ENCODE results near the gene ZMYND10.
A peak's percentile ranks its signal among the peaks of the same experiment; 100 is the strongest.

ZMYND10 gene

DNA sequence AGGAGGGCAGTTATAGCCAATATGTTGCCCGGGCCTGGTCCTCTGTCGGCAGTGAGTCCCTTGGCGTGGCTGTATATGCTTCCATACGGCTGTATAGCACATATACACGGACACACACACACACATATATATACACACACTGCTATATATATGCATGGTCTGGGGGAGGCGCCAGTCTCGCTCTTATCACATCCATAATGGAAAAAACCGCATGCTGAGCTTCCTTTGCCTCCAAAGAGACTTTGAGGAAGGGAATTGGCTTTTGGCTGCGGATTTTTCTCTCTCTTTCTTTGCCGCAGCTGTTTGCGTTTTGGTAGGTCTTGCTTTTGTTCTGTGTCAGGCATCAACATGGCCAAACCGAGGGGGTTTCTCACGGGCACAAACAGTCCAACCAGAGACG, 25.1 kb upstream of the ZMYND10 start:
- no peak for DNase-seq

GRCh38 chr3:50369012-50369670, 23.6 kb upstream of the ZMYND10 start:
- no peak for DNase-seq

GRCh38 chr3:50365842-50366220, 20.3 kb upstream of the ZMYND10 start:
- no peak for DNase-seq

DNA sequence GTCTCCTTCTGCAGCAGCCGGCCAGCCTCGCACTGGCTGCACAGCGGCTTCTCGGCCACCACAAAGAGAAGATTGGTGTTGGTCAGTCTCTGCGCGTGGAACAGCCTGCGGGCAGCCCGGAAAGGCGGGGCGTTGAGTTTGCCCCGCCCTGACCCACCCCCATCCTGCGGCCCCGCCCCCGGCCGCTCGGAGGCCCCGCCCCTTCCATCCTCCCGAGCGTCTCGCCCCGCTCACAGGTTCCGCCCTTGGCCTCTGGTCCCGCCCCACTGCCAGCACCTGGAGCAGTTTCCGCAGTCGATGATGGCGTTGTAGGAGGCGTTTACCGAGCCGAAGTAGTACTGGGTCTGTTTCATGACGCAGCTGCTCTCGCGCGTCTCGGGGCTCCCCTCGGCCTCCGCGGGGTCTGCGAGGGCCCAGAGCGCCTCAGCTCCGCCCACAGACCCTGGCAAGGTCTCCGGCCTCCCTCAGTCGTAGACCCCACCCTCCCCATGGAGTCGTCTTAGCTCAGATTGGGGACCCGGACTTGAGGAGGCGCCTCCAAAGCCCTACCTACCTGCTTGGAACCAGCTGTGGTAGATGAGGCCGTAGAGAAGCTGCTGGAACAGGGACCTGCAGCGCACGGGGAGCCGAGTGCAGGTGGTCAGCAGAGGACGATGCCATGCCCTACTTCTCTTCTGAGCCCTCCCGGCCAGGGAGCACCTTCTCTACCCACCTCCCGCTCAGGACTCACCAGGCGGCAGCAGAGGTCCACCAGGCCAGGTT, 19.7 kb upstream of the ZMYND10 start:
- DNase-seq, result peak; percentile 96

DNA sequence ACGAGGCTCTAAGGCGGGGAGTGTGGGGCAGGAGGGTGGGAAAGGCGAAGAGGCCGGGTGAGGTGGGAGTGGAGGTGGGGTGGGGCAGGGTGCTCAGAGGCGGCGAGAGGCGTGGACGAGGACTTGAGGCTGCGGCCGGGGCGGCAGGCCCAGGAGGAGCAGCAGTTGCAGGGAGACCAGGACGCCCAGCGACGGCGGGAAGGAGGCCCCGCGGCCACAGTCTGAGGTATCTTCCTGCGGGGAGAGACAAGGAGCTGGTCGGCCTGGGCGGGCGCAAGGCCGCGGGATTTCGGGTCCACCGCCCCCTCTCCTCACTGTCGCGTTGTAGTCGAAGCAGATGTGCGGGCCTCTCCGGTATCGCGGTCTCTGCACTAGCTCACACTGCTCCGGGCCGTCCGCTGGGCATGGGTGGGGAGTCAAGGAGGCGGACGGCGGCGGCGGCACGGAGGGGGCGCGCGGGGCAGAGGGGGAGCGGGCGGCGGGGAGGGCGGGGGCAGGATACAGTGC, 19.1 kb upstream of the ZMYND10 start:
- DNase-seq, result no peak

GRCh38 chr3:50359760-50360110, 14.2 kb upstream of the ZMYND10 start:
- no peak for DNase-seq

DNA sequence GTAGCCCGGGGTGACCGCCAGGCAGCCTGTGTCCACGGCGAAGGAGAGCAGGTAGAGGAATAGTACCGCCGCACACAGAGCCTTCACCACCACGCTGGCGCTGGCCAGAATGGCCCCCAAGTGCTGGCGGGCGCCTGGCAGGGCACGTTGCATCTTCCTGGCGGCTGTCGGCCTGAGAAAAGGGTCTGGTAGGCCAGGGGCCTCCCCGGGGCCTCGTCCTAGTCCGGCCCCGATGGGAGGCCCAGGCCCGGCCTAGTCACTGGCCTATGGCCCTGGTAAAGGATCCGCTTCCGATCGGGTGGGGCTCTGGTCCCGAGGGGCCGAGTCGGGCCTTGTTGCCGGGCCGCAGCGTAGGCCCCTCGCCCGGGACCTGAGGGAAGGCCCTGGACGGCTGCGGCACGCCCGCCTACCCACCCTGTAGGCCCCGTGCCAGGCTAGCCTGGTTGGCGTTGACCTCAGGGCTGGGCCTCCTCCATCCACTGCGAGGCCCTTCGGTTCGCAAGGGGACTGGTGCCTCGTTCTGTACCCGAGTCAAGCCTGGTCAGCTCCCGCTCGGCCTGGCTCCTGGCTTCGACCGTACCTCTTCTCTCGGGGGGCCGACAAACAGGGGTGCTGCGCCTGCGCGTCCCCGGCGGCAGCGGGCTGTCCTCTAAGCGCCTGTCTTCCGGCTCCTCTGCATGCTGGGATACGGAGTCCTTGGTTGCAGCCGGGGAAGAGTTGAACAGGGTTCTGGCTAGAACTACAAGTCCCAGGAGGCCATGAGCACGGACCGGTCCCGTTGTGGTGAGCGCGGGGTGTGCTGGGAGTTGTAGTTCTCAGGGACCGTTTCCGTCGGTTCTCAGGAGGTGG, 13.6 kb upstream of the ZMYND10 start, which contains the start of gene TMEM115:
Gene TMEM115 (minus strand): TSS at position 611 of the 849 bp plus-strand sequence. CDS start 458 bp downstream, at position 153.
- peak; percentile 94 for DNase-seq

DNA sequence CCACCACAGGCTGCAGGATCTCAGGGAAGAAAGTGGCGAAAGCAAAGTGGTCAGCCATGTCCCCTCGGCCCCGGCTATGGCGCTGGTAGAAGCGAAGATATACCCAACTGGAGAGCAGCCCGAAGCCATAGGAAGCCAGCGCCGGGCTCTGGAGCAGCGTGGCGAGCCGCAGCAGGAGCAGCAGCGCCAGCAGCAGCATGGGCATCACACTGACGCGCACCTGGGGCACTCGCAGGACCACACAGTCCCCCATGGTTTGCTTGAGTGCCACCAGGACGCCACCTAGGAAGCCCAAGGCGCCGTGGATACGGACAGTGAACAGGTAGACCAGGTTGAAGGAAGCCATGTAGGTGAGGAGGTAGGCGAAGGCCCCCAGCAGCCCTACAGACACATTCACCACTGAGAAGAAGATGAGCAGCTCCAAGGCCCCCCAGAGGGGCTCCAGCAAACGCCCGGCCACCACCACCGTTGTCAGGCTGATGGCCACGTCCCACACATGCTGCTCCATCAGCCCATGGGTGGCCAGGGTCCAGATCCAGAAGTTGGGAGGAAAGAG, 12.9 kb upstream of the ZMYND10 start:
- DNase-seq, result no peak

DNA sequence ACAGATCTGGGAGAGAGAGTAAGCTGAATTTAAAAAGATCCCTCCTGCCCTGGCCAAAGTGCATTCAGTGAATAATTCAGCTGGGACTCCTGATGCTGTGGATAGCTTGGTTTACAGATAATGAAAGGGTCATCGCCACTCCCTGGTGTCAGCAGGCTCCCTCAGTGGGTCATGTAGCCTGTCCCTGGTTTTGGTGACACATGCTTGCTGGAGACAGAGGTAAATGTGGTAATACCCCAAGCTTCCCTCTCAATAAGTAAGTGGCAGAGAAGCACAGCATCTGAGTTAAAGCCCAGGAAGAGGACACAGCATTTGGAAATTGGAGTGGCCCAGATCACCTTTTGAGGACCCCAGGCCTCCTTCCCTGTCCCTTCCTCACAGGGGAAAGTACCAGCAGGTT, 11.9 kb upstream of the ZMYND10 start:
- DNase-seq, result no peak

- DNase-seq, result no peak
These were observed 11.0 kb upstream of the ZMYND10 start for GRCh38 chr3:50356553-50356952.

DNA sequence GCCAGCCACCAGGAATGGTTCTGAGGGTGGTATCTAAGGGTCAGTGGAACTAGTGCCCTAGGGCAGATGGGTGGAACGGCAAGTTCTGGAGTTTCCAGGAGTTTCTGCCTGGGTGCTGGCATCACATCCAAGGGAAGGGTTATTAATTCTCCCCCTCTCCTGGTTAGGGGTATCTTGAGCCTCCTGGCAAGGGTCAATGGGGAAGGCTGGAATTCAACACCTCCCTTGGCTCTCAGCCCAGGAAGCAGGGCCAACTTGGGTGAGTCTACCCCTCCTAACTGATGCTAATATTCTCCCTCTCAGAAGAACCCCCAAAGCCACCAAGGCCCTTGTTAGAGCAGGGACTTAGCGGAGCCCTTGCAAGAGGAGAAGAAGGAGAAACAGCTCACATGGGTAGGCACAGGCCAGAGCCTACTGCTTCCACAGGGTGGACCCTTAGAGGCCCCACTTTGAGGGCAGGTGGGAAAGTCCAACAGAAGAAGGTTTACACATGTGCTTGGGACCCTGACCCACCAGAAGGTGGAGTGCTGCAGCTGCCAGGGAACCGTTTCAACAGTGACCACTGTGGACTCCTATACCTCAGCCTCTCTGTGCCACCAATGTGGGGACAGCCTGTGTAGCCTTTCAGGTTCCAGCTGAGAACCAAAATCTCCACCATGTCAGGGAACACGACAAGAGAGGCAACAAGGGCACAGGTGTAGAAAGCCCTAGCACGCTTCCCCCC, 10.5 kb upstream of the ZMYND10 start:
- no peak for DNase-seq

- DNase-seq, result no peak
These were observed 9.3 kb upstream of the ZMYND10 start for GRCh38 chr3:50354850-50355249.

DNA sequence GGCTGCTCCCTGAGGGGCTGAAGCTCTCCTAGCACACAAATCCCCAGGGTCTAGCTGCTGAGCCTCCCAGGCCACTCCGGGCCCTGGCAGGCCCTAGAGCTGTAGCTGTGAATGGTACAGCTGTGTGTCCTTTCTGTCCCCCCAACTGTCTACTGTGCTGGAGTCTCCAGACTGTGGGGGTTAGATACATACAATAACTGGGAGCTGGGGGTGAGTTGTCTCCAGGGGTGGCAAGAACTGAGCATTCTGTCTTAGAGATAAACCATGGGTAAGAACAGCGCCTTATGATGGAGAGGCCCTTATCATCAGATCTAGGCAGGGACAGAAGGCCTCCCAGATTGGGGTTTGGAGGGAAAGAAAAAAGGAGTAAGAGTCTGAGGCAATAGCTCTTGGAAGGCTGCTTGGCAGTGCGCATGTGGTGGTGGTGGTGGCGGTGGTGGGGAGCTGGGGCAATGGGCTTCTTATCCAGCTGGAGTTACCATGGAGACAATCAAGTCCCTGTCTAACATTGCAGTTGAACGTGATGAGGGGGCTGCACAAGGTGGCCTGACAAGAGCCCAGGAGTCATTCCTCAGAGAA, 8.7 kb upstream of the ZMYND10 start:
- no peak for DNase-seq

- DNase-seq, result no peak
These were observed 7.9 kb upstream of the ZMYND10 start for GRCh38 chr3:50353245-50354004.

DNA sequence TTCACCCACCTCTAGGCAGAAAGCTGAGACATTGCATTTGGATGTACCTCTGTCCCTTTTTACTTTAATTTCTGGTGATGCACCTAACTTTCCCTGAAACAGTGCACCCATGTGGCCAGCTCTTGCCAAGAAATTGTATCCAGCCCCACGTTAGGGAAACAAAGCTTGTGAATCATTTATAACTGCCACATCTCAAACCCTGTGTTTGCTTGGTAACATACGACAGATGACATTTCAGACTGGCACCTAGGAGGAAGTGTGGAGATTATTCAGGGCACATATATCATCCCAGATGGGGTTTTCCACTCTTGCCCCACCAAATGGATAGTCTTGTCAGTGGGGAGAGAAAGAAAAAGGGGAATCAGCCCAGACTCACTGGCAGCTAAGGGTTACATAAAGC, 7.2 kb upstream of the ZMYND10 start:
- DNase-seq, result no peak

- DNase-seq, result no peak
These were observed 5.8 kb upstream of the ZMYND10 start for GRCh38 chr3:50351323-50351697.

DNA sequence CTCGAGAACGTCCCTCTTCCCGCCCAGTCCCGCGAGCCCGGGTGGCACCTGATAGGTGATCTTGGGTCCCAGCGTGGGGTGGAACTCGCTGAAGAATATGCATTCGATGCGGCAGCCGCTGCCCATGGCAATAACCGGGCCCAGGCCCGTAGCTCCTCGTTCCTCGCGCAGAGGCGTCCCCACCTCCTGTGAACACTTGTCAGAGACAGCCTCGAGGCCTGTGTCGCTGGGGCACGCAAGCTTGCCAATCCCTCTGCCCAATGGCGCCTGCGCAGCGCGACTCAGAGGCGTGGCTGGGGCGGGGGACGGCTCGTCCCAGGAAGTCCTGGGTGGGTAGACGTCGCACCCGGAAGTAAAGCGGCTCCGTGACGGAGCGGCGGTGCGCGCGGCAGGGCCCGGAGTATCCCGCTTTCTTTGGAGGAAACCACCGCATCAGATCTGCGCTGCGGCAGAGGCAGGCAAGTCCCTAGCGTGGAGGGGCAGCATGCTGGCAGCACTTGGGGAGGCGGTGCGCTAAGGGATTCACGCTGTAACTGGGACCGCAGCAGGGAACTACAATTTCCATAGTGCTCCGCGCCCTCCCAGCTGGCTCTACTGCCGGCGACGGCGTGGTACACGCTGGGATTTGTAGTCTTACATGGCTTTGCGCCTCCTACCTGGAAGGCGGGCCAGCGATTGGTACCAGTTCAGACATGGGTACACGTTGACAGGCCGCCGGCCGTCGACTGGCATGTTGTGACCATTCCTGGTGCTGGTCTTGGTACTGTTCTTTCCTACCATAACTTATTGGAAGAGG, 5.2 kb upstream of the ZMYND10 start, which contains the start of the genes CYB561D2 and NPRL2:
Gene CYB561D2 (plus strand): TSS at position 336 of the 796 bp plus-strand sequence. CDS start 572 bp downstream, outside the sequence.
Gene NPRL2 (minus strand): TSS at position 249 of the 796 bp plus-strand sequence. CDS start 123 bp downstream, at position 126.
- peak; percentile 100 for DNase-seq

DNA sequence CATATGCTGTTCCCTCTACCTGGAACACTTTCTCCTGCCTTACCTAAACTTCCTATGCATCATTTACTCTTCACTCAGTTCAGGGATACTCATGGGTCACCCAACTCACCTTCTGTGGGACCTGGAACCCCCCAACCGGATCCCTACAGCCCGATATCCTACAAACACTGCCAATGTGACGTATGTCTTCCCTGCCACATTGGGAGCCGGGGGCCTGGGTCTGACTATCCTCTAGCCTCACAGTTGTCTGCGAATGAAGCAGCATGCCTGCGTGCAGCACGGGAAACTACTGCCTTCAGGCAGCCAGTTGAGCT, 4.6 kb upstream of the ZMYND10 start:
- DNase-seq, result no peak

DNA sequence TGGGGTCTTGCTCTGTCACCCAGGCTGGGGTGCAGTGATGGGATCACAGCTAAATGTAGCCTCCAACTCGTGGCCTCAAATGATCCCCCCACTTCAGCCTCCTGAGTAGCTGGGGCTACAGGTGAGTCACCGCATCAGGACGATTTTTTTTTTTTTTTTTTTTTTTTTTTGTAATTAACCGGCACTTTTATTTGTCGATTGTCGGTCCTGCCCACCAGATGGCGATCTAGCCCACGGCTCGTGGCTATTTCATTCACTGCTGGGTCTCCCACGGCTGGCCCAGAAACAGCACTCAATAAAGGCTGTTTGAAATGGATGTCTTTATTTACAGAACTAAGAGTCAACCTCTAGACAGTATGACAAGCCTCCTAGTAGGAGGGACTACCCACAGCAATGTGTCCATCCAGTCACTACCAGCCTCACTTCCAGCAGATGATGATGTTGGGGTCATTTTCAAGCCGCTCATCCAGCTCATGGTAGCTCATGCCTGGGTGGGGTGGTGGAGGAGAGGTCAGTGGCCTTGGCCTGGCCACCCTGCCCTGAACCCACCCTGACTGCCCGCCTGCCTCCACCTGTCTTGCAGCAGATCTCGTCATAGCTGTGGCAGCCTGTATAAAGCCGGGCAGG, 1.8 kb upstream of the ZMYND10 start:
- DNase-seq, result peak; percentile 86

DNA sequence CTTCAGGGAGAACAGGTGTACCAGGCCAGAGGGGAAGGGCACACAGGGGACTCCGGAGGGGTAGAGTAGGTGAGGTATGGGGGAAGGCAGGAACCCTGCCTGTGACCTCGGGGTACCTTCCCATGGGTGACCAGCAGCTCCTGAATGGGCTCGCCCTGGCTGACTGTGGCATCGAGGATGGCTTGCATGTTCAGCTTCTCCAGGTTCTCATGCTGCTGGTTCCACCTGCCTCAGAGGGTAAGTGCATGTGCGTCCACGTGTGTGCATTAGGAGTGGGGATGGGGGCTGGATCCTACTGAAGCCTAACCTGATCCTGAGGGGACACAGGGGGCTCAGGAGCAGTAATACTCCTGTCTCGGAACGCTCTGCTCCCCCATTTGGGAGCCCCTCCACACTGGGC, 524 bp downstream of the ZMYND10 start:
- DNase-seq, result no peak

Measured in activated CD8-positive, alpha-beta memory T cell treated with anti-CD3 and anti-CD28 coated beads for 24 hours (primary cell).